ENCODE measurements around the gene ATP13A3. TPM values are rescaled to one million over a fixed set of nuclear protein-coding genes. Genes with fewer than 3 reads are reported as not detected.

Gene ATP13A3
- total RNA-seq, 4 donors from 2014 or later: 55.6 to 166 (median 94.7) TPM

GRCh38 chr3:194354315-194354714 lies 132.5 kb downstream of the ATP13A3 start:
- Histone ChIP-seq H3K27ac (no peak overlapping the region), H3K4me3 (no peak overlapping the region), H3K36me3 (no peaks in the 10 kb centered on the region), H3K9me3 (no peaks in the 10 kb centered on the region), H3K4me1 (no peaks in the 10 kb centered on the region), H3K27me3 (peaks cover 0 to 12% (median 0%) of the 10 kb centered on the region in 4 donors)
- intact Hi-C loops (cut with DNase I): no loop called here
- 44 to 64% methylated on average over 2 of the region's 2 CpGs for WGBS, 2 donors
- no peak for DNase-seq
- TF ChIP-seq POLR2A (IDR thresholded peaks at IDR 0.05) (no peak), CTCF (IDR thresholded peaks at IDR 0.05) (no peak)

Small RNA genes lying within 50 kb of the gene (small RNA-seq; reads per million reads assigned to genes)
- gene AC108676.2 (0 to 0.30 (median 0) reads per million in 4 donors), gene RNU6-1101P (0 reads per million in 4 donors)

Other genes starting within 250 kb of the ATP13A3 start
- not detected for gene CPN2, start 135.7 kb downstream of the ATP13A3 start, total RNA-seq
- under 1 TPM in 1 of 4 donors, not detected in 3; 0.38 TPM for gene LRRC15, start 117.3 kb downstream of the ATP13A3 start, total RNA-seq
- under 1 TPM in 1 of 4 donors, not detected in 3; 0.38 TPM for gene GP5, start 87.7 kb downstream of the ATP13A3 start, total RNA-seq
- 10 to 100 TPM in 1 of 4 donors, 1 to 10 TPM in 3; 4.7 to 11.9 (median 7.6) TPM for gene TMEM44, start 146.4 kb upstream of the ATP13A3 start, total RNA-seq
- gene LSG1, start 185.2 kb upstream of the ATP13A3 start, total RNA-seq: 10 to 100 TPM; 25.6 to 42.0 (median 30.4) TPM
- gene FAM43A, start 198.9 kb upstream of the ATP13A3 start, total RNA-seq: 10 to 100 TPM; 20.2 to 33.6 (median 31.9) TPM

Measured in esophagus squamous epithelium (tissue), 5 donors.